ENCODE measurements around the gene SNX20. TPM values are rescaled to one million over a fixed set of nuclear protein-coding genes. Genes with fewer than 3 reads are reported as not detected.

SNX20 gene
- total RNA-seq, 3 donors from 2014 or later = 1.4 to 2.9 (median 1.7) TPM

- H3K4me3 ChIP-seq = no peak overlapping the region
- no peak for ATAC-seq
- H3K36me3 ChIP-seq (ENCODE audit: low read depth) = no peaks in the 10 kb centered on the region
- H3K9me3 ChIP-seq = no peaks in the 10 kb centered on the region
- no peak for DNase-seq
- intact Hi-C loops (cut with DNase I, micrococcal nuclease) = no loop called here
- no peak for TF ChIP-seq CTCF (IDR thresholded peaks at IDR 0.05)
- H3K4me1 ChIP-seq (ENCODE audit: low read depth) = no peaks in the 10 kb centered on the region
Measured at GRCh38 chr16:50712956-50713355, 31.8 kb upstream of the SNX20 start.

GRCh38 chr16:50712560-50712898 is 31.4 kb upstream of the SNX20 start:
- Histone ChIP-seq H3K9me3 (no peaks in the 10 kb centered on the region), H3K36me3 (ENCODE audit: low read depth) (no peaks in the 10 kb centered on the region), H3K4me1 (ENCODE audit: low read depth) (no peaks in the 10 kb centered on the region), H3K4me3 (no peak overlapping the region)
- ATAC-seq (no peak), DNase-seq (no peak)
- intact Hi-C loops (cut with DNase I, micrococcal nuclease) = no loop called here
- no peak for TF ChIP-seq CTCF (IDR thresholded peaks at IDR 0.05)

GRCh38 chr16:50711862-50712559 is 30.9 kb upstream of the SNX20 start:
- DNase-seq (no peak), ATAC-seq (no peak)
- H3K4me1 ChIP-seq (ENCODE audit: low read depth) = no peaks in the 10 kb centered on the region
- no peak overlapping the region for H3K4me3 ChIP-seq
- no peaks in the 10 kb centered on the region for H3K36me3 ChIP-seq (ENCODE audit: low read depth)
- intact Hi-C loops (cut with DNase I, micrococcal nuclease) = no loop called here
- H3K9me3 ChIP-seq = no peaks in the 10 kb centered on the region
- TF ChIP-seq CTCF (IDR thresholded peaks at IDR 0.05) = no peak

GRCh38 chr16:50711040-50711439 is 29.9 kb upstream of the SNX20 start:
- no peak for TF ChIP-seq CTCF (IDR thresholded peaks at IDR 0.05)
- ATAC-seq = no peak

GRCh38 chr16:50709980-50710379 is 28.9 kb upstream of the SNX20 start:
- Histone ChIP-seq H3K9me3 (no peaks in the 10 kb centered on the region), H3K36me3 (ENCODE audit: low read depth) (no peaks in the 10 kb centered on the region), H3K4me1 (ENCODE audit: low read depth) (no peaks in the 10 kb centered on the region), H3K4me3 (no peak overlapping the region)
- intact Hi-C loops (cut with DNase I, micrococcal nuclease) = no loop called here
- ATAC-seq (no peak), DNase-seq (no peak)
- no peak for TF ChIP-seq CTCF (IDR thresholded peaks at IDR 0.05)

More at GRCh38 chr16:50711040-50711439, 29.9 kb upstream of the SNX20 start:
- Histone ChIP-seq H3K36me3 (ENCODE audit: low read depth) (no peaks in the 10 kb centered on the region), H3K4me1 (ENCODE audit: low read depth) (no peaks in the 10 kb centered on the region), H3K4me3 (no peak overlapping the region), H3K9me3 (no peaks in the 10 kb centered on the region)
- intact Hi-C loops (cut with DNase I, micrococcal nuclease) = no loop called here
- DNase-seq = no peak

Measured in mucosa of descending colon (tissue), 3 donors.